H1 (cell line): ENCODE measurements around the gene DSCAM. TPM values are rescaled to one million over a fixed set of nuclear protein-coding genes. Genes with fewer than 3 reads are reported as not detected.

Source experiments
- CTCF ChIA-PET: fragments of 300-600 bp; sonication (Branson Sonifier 250); formaldehyde crosslinking; loops from one replicate; lab custom pipeline; 2021; ENCODE audit not compliant: partially characterized antibody; lab: Charles Lee
- POLR2A ChIA-PET: fragments of 300-600 bp; sonication (Branson Sonifier 250); formaldehyde crosslinking; loops from one replicate; lab custom pipeline; 2021; ENCODE audit warnings: inconsistent platforms; ENCODE audit not compliant: partially characterized antibody; lab: Charles Lee
- DNase-seq, 2 experiments: peaks; one replicate each; pipeline versions ENCODE4 v3.0.0 to v3.0.0-alpha.2; 2010 to 2022; ENCODE audit warnings: low spot score in 2 of 2, low read depth in 1 of 2, mixed read lengths in 1 of 2
- FAIRE-seq: peaks from 2 replicates; lab custom pipeline; 2011; peaks lifted over from hg19 to GRCh38; lab: Jason Lieb, UNC
- H2AFZ ChIP-seq: 2 replicates; pipeline ENCODE4 v1.8.1; 2012; ENCODE audit warnings: low read length, inconsistent platforms
- H2AK5ac ChIP-seq: 2 replicates; pipeline ENCODE4 v1.6.1; 2013; ENCODE audit warnings: low read depth, low read length
- H2BK120ac ChIP-seq: replicated peaks from 2 replicates; pipeline ENCODE3; 2013; ENCODE audit warnings: low read depth, low read length, inconsistent platforms
- H2BK12ac ChIP-seq: 2 replicates; pipeline ENCODE4 v1.6.1; 2013; ENCODE audit warnings: low read depth, low read length
- H2BK15ac ChIP-seq: 2 replicates; pipeline ENCODE4 v1.6.1; 2013; ENCODE audit warnings: low read length
- H2BK20ac ChIP-seq: 2 replicates; pipeline ENCODE4 v1.6.1; 2013; ENCODE audit warnings: low read length
- H2BK5ac ChIP-seq: 2 replicates; pipeline ENCODE4 v1.6.1; 2013; ENCODE audit warnings: low read depth, low read length
- H3K14ac ChIP-seq: 2 replicates; pipeline ENCODE4 v1.6.1; 2013; ENCODE audit warnings: inconsistent platforms; ENCODE audit not compliant: insufficient read length
- H3K18ac ChIP-seq: 2 replicates; pipeline ENCODE4 v1.6.1; 2013; ENCODE audit warnings: low read length; ENCODE audit errors: extremely low read depth
- H3K23ac ChIP-seq: 2 replicates; pipeline ENCODE4 v1.6.1; 2013; ENCODE audit warnings: inconsistent platforms; ENCODE audit not compliant: insufficient read length
- H3K23me2 ChIP-seq: 2 replicates; pipeline ENCODE4 v1.6.1; 2013; ENCODE audit warnings: low read depth, low read length
- H3K27ac ChIP-seq: 2 replicates; pipeline ENCODE4 v1.6.1; 2011; ENCODE audit warnings: low read depth, low read length, inconsistent platforms
- H3K27me3 ChIP-seq, 4 experiments: replicated peaks in 1 of 4; 1 replicate in 1 of 4; 2 replicates in 3 of 4; pipeline versions ENCODE4 v1.6.1 to v1.8.1; 2011 to 2013; ENCODE audit warnings: low read length in 3 of 4, mild to moderate bottlenecking in 3 of 4, inconsistent platforms in 2 of 4, mixed read lengths in 2 of 4, moderate library complexity in 1 of 4; ENCODE audit not compliant: control insufficient read depth in 3 of 4, insufficient read depth in 3 of 4; ENCODE audit errors: extremely low read depth in 1 of 4
- H3K36me3 ChIP-seq, 4 experiments: 2 replicates each; pipeline versions ENCODE4 v1.6.1 to v1.8.1; 2011 to 2013; ENCODE audit warnings: mild to moderate bottlenecking in 4 of 4, low read length in 3 of 4, moderate library complexity in 2 of 4, control low read depth in 1 of 4, inconsistent platforms in 1 of 4; ENCODE audit not compliant: insufficient read depth in 4 of 4, control insufficient read depth in 2 of 4
- H3K4ac ChIP-seq: replicated peaks from 2 replicates; pipeline ENCODE3; 2013; ENCODE audit warnings: low read length, low read depth, mixed read lengths, inconsistent platforms; ENCODE audit not compliant: insufficient read length
- H3K4me1 ChIP-seq, 4 experiments: replicated peaks in 1 of 4; 1 replicate in 1 of 4; 2 replicates in 3 of 4; pipeline versions ENCODE4 v1.6.1 to v1.8.1; 2011 to 2013; ENCODE audit warnings: low read length in 3 of 4, inconsistent platforms in 2 of 4, mixed read lengths in 1 of 4; ENCODE audit not compliant: insufficient read depth in 4 of 4, control insufficient read depth in 3 of 4
- H3K4me2 ChIP-seq, 2 experiments: 2 replicates each; pipeline versions ENCODE4 v1.6.1 to v1.8.1; 2011 to 2013; ENCODE audit warnings: low read depth in 2 of 2, low read length in 2 of 2, control low read depth in 1 of 2, inconsistent platforms in 1 of 2, mild to moderate bottlenecking in 1 of 2; ENCODE audit not compliant: insufficient read depth in 1 of 2
- H3K4me3 ChIP-seq, 4 experiments: fragments of 200-600, 300-600 bp in 1 of 4; sonication (generic), shearing (Covaris generic), sonication (Bioruptor Twin) in 1 of 4; 2 replicates each; pipeline versions ENCODE4 v1.5.1 to v1.8.1; 2011 to 2016; ENCODE audit warnings: low read length in 4 of 4, low read depth in 3 of 4, control low read depth in 2 of 4, inconsistent platforms in 2 of 4, mild to moderate bottlenecking in 2 of 4, mixed read lengths in 1 of 4, moderate library complexity in 1 of 4; ENCODE audit not compliant: insufficient read depth in 2 of 4; ENCODE audit errors: extremely low read depth in 1 of 4
- H3K56ac ChIP-seq: replicated peaks from 2 replicates; pipeline ENCODE3; 2013; ENCODE audit warnings: low read depth, mild to moderate bottlenecking, mixed read lengths, low read length, inconsistent platforms; ENCODE audit not compliant: insufficient read length
- H3K79me1 ChIP-seq: 2 replicates; pipeline ENCODE4 v1.6.1; 2013; ENCODE audit warnings: low read depth, low read length, control low read depth
- H3K79me2 ChIP-seq, 2 experiments: 2 replicates each; pipeline versions ENCODE4 v1.6.1 to v1.8.1; 2012 to 2013; ENCODE audit warnings: low read length in 2 of 2, mild to moderate bottlenecking in 2 of 2, inconsistent platforms in 1 of 2; ENCODE audit not compliant: insufficient read depth in 2 of 2, control insufficient read depth in 1 of 2
- H3K9ac ChIP-seq, 4 experiments: replicated peaks in 1 of 4; 1 replicate in 1 of 4; 2 replicates in 3 of 4; pipeline versions ENCODE4 v1.6.1 to v1.8.1; 2011 to 2013; ENCODE audit warnings: low read depth in 3 of 4, low read length in 3 of 4, control low read depth in 2 of 4, mild to moderate bottlenecking in 2 of 4, moderate library complexity in 2 of 4, inconsistent platforms in 1 of 4; ENCODE audit errors: extremely low read depth in 1 of 4
- H3K9me3 ChIP-seq, 2 experiments: 2 replicates each; pipeline versions ENCODE4 v1.6.1 to v1.8.1; 2012 to 2013; ENCODE audit warnings: mild to moderate bottlenecking in 2 of 2, moderate library complexity in 2 of 2, control low read depth in 1 of 2, inconsistent platforms in 1 of 2, low read depth in 1 of 2, low read length in 1 of 2, mixed read lengths in 1 of 2; ENCODE audit not compliant: insufficient read depth in 2 of 2
- H4K20me1 ChIP-seq, 2 experiments: replicated peaks in 1 of 2; 2 replicates each; pipeline versions ENCODE3 to v1.8.1; 2011 to 2013; ENCODE audit warnings: inconsistent platforms in 2 of 2, low read length in 2 of 2, mild to moderate bottlenecking in 1 of 2; ENCODE audit not compliant: insufficient read depth in 2 of 2, control insufficient read depth in 1 of 2
- H4K5ac ChIP-seq: 2 replicates; pipeline ENCODE4 v1.6.1; 2013; ENCODE audit warnings: low read length, low read depth, mixed read lengths, inconsistent platforms; ENCODE audit not compliant: insufficient read length
- H4K8ac ChIP-seq: 2 replicates; pipeline ENCODE4 v1.8.0; 2013; ENCODE audit warnings: mild to moderate bottlenecking, moderate library complexity, low read length, inconsistent platforms; ENCODE audit not compliant: insufficient read depth; ENCODE audit errors: extremely low read depth
- H4K91ac ChIP-seq: replicated peaks from 2 replicates; pipeline ENCODE3; 2013; ENCODE audit warnings: low read length, mixed read lengths, inconsistent platforms; ENCODE audit not compliant: insufficient read length
- CTBP2 ChIP-seq: IDR thresholded peaks from 2 replicates; pipeline ENCODE4 v1.7.0; 2011; ENCODE audit warnings: borderline replicate concordance, mild to moderate bottlenecking, moderate library complexity, mixed read lengths, low read length; ENCODE audit not compliant: insufficient read depth, insufficient read length
- HDAC6 ChIP-seq: IDR thresholded peaks from one replicate; pipeline ENCODE4 v1.7.1; 2012; ENCODE audit warnings: low read depth, mild to moderate bottlenecking, inconsistent platforms, low read length, moderate library complexity
- KDM5A ChIP-seq: fragments of 200-600 bp; IDR thresholded peaks from 2 replicates; pipeline ENCODE4 v1.7.1; 2012; ENCODE audit warnings: mild to moderate bottlenecking, low read length, inconsistent platforms, mixed read lengths
- MAFK ChIP-seq: IDR thresholded peaks from 2 replicates; pipeline ENCODE4 v1.6.1; 2012; ENCODE audit warnings: low read depth, mild to moderate bottlenecking, improper control_type of control experiment, low read length
- RAD21 ChIP-seq, 2 experiments: IDR thresholded peaks in 1 of 2; conservative IDR thresholded peaks in 1 of 2; 2 replicates each; pipeline ENCODE4 v1.6.1; 2011; ENCODE audit warnings: low read depth in 2 of 2, low read length in 2 of 2, improper control_type of control experiment in 1 of 2, inconsistent platforms in 1 of 2, mild to moderate bottlenecking in 1 of 2, moderate library complexity in 1 of 2
- RFX5 ChIP-seq: IDR thresholded peaks from 2 replicates; pipeline ENCODE4 v1.6.1; 2011; ENCODE audit warnings: low read depth, low read length, improper control_type of control experiment, borderline replicate concordance
- SIRT6 ChIP-seq: IDR thresholded peaks from one replicate; pipeline ENCODE4 v1.7.1; 2012; ENCODE audit warnings: low read length, inconsistent platforms
- TCF12 ChIP-seq: IDR thresholded peaks from 2 replicates; pipeline ENCODE4 v1.6.1; 2011; ENCODE audit warnings: low read depth, mild to moderate bottlenecking, low read length
- TEAD4 ChIP-seq: IDR thresholded peaks from 2 replicates; pipeline ENCODE4 v1.6.1; 2012; ENCODE audit warnings: low read depth, low read length, inconsistent platforms, mixed read lengths
- ZNF274 ChIP-seq: IDR thresholded peaks from 2 replicates; pipeline ENCODE4 v1.7.0; 2012; ENCODE audit warnings: low read length, borderline replicate concordance; ENCODE audit errors: extremely low read depth
- WGBS, 2 experiments: shearing (Covaris generic) in 1 of 2; methylation state at CpG; one replicate each; pipeline versions ENCODE4 v1.1.6 to v1.1.7; 2013 to 2015; ENCODE audit warnings: low lambda C conversion rate in 2 of 2, mixed read lengths in 2 of 2, inconsistent platforms in 1 of 2, low coverage in 1 of 2, missing lambda C conversion rate in 1 of 2; ENCODE audit not compliant: insufficient replicate concordance in 2 of 2, insufficient coverage in 1 of 2, insufficient read length in 1 of 2; ENCODE audit errors: extremely low coverage in 1 of 2, missing lambda C conversion rate in 1 of 2; 5-methylcytosine and 5-hydroxymethylcytosine counted together
- polyA plus RNA-seq, 7 experiments: library from polyadenylated mRNA; depleted of rRNA in 3 of 7; stranded (reverse) in 5 of 7; unstranded in 2 of 7; fragments of >200 nt in 5 of 7; fragments of 200-250 nt in 2 of 7; gene quantifications; 1 replicate in 5 of 7; 2 replicates in 1 of 7; 4 replicates in 1 of 7; pipeline versions ENCODE4 v1.2.1 to v1.2.3, GENCODE V29; 2011 to 2013; ENCODE audit warnings: missing spikeins in 2 of 7, mixed read lengths in 2 of 7
- total RNA-seq: library from RNA; stranded (reverse); fragmentation: NEBNext Ultra II Directional; extraction: Animal tissue kit (Norgen Biotek cat#: 25700); gene quantifications from 2 replicates; pipeline ENCODE4 v1.2.1, GENCODE V29; 2021
- TF ChIP-seq, protein P1 (sequence below), 3 experiments: IDR thresholded peaks; 1 replicate in 2 of 3; 2 replicates in 1 of 3; pipeline versions ENCODE4 v1.5.1 to v1.6.1; 2011; ENCODE audit warnings: low read length in 3 of 3, mild to moderate bottlenecking in 3 of 3, inconsistent platforms in 2 of 3, low read depth in 1 of 3, moderate library complexity in 1 of 3; ENCODE audit not compliant: insufficient read depth in 1 of 3; ENCODE audit errors: control extremely low read depth in 1 of 3

Gene DSCAM
- total and polyA plus RNA-seq, 2 of the 8 experiments (the other 6 are each of a cell fraction or from before 2014, with no cell fraction given): 0.02 to 0.15 TPM

DNA sequence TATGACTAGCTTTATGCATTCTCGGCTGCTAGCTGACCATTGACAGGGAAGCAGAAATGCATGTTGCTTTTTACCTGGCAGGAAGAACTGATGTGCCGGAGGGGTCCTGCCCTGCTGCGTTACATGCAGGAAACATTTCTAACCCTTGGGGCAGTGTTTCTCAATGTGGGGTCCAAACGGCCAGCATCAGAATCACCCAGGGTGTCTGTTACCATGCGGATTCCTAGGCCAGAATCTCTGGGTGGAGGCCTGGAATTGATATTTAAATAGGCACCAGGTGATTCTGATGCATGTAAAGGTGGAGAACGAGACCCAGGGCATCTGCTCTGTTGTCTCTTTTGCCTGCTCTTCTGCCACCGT, 797.0 kb downstream of the DSCAM start:
- Histone ChIP-seq H2BK120ac (no peak overlapping the region), H3K4me2 (no peak overlapping the region), H3K36me3 (no peaks in the 10 kb centered on the region), H4K20me1 (no peaks in the 10 kb centered on the region), H3K4me1 (peaks cover 0 to 3% (median 1%) of the 10 kb centered on the region in 4 experiments; a peak in 4 of 7 replicates), H2BK12ac (no peak overlapping the region; the same call in 1 of the 2 replicates), H3K18ac (no peak overlapping the region), H3K23ac (no peak overlapping the region), H2AK5ac (no peak overlapping the region), H4K8ac (no peak overlapping the region), H3K27me3 (no peaks in the 10 kb centered on the region), H3K56ac (no peak overlapping the region), H2BK15ac (no peak overlapping the region; the same call in 1 of the 2 replicates), H3K79me2 (no peaks in the 10 kb centered on the region), H4K91ac (no peak overlapping the region), H2BK5ac (peak overlapping the region; percentile 54; the same call in 1 of the 2 replicates), H3K79me1 (no peaks in the 10 kb centered on the region), H2AFZ (no peak overlapping the region), H2BK20ac (no peak overlapping the region), H3K9me3 (no peaks in the 10 kb centered on the region), H3K4ac (no peak overlapping the region), H4K5ac (no peak overlapping the region), H3K27ac (no peak overlapping the region), H3K9ac (no peak overlapping the region), H3K23me2 (no peaks in the 10 kb centered on the region), H3K14ac (no peak overlapping the region), H3K4me3 (no peak overlapping the region)
- FAIRE-seq (peak; percentile 76), DNase-seq (no peak)
- CTCF ChIA-PET: interaction anchor here (0.9 to 2.3 kb wide), 3 partner anchors 9 to 18 kb away, joined by 3 to 9 read pairs (median 7); no protein-coding TSS in a partner anchor
- WGBS, 2 experiments: 59% methylated on average over 7 of the region's 7 CpGs; no CpG with 5 or more reads in 1 of the 2 experiments
- POLR2A ChIA-PET: no interaction called here
- TF ChIP-seq MAFK: no peak
- TF ChIP-seq RFX5: peak; percentile 31; the same call in 1 of the 2 replicates
- TF ChIP-seq RAD21 (IDR thresholded peaks at IDR 0.05 in 1 of 2, conservative IDR thresholded peaks at IDR 0.05 in 1 of 2; ENCODE audit: low read depth in 2 of 2, low read length in 2 of 2): peak in 1 of 2 experiments; percentile 25; a peak in 3 of 4 replicates
- no peak for TF ChIP-seq SIRT6
- no peak for TF ChIP-seq CTBP2
- TF ChIP-seq, protein P1, sequence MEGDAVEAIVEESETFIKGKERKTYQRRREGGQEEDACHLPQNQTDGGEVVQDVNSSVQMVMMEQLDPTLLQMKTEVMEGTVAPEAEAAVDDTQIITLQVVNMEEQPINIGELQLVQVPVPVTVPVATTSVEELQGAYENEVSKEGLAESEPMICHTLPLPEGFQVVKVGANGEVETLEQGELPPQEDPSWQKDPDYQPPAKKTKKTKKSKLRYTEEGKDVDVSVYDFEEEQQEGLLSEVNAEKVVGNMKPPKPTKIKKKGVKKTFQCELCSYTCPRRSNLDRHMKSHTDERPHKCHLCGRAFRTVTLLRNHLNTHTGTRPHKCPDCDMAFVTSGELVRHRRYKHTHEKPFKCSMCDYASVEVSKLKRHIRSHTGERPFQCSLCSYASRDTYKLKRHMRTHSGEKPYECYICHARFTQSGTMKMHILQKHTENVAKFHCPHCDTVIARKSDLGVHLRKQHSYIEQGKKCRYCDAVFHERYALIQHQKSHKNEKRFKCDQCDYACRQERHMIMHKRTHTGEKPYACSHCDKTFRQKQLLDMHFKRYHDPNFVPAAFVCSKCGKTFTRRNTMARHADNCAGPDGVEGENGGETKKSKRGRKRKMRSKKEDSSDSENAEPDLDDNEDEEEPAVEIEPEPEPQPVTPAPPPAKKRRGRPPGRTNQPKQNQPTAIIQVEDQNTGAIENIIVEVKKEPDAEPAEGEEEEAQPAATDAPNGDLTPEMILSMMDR (IDR thresholded peaks at IDR 0.05; ENCODE audit: control extremely low read depth in 1 of 3, insufficient read depth in 1 of 3, low read depth in 1 of 3, low read length in 3 of 3): peak in 2 of 3 experiments; percentile 11 to 49; a peak in 1 of 4 replicates
- no peak for TF ChIP-seq ZNF274
- TF ChIP-seq TEAD4: peak; percentile 79
- TF ChIP-seq TCF12: no peak
- no peak for TF ChIP-seq HDAC6
- TF ChIP-seq KDM5A: no peak
